HG03342 (cell line): ENCODE measurements around the gene GPR153.

Experiments
- ATAC-seq: cut with Tn5 transposase; IDR thresholded peaks from one replicate; pipeline ENCODE4 v1.9.1; 2021; ENCODE audit warnings: mild to moderate bottlenecking, moderate library complexity; ENCODE audit not compliant: unreplicated experiment

GPR153 gene

GRCh38 chr1:6269720-6270400, 9.0 kb upstream of the GPR153 start:
- no peak for ATAC-seq

GRCh38 chr1:6269296-6269695, 8.4 kb upstream of the GPR153 start:
- ATAC-seq, result no peak

- no peak for ATAC-seq
Measured at GRCh38 chr1:6268415-6268814, 7.5 kb upstream of the GPR153 start.

- ATAC-seq, result no peak
Measured at GRCh38 chr1:6267686-6268322, 6.9 kb upstream of the GPR153 start.

GRCh38 chr1:6266641-6267040, 5.7 kb upstream of the GPR153 start:
- no peak for ATAC-seq

- ATAC-seq, result no peak
Measured at GRCh38 chr1:6265151-6265550, 4.3 kb upstream of the GPR153 start.

- no peak for ATAC-seq
Measured at GRCh38 chr1:6263716-6264115, 2.8 kb upstream of the GPR153 start.

GRCh38 chr1:6262555-6263420, 1.9 kb upstream of the GPR153 start:
- no peak for ATAC-seq

- ATAC-seq, result no peak
Measured at GRCh38 chr1:6261615-6261995, 707 bp upstream of the GPR153 start.

GRCh38 chr1:6260433-6260934, 414 bp downstream of the GPR153 start:
- ATAC-seq, result no peak

GRCh38 chr1:6259491-6260362, 1.2 kb downstream of the GPR153 start:
- peak; percentile 57 for ATAC-seq

- no peak for ATAC-seq
Measured at GRCh38 chr1:6258675-6259074, 2.2 kb downstream of the GPR153 start.

GRCh38 chr1:6257541-6258069, 3.3 kb downstream of the GPR153 start:
- ATAC-seq, result no peak

GRCh38 chr1:6256645-6257044, 4.3 kb downstream of the GPR153 start:
- ATAC-seq, result no peak

GRCh38 chr1:6254691-6255090, 6.2 kb downstream of the GPR153 start:
- ATAC-seq, result no peak

GRCh38 chr1:6253380-6253779, 7.5 kb downstream of the GPR153 start:
- ATAC-seq, result no peak

- ATAC-seq, result no peak
Measured at GRCh38 chr1:6252374-6252710, 8.6 kb downstream of the GPR153 start.

- no peak for ATAC-seq
Measured at GRCh38 chr1:6251681-6252373, 9.1 kb downstream of the GPR153 start.

GRCh38 chr1:6251233-6251632, 9.7 kb downstream of the GPR153 start:
- no peak for ATAC-seq
